ENCODE data around the gene MAP2.

DNA sequence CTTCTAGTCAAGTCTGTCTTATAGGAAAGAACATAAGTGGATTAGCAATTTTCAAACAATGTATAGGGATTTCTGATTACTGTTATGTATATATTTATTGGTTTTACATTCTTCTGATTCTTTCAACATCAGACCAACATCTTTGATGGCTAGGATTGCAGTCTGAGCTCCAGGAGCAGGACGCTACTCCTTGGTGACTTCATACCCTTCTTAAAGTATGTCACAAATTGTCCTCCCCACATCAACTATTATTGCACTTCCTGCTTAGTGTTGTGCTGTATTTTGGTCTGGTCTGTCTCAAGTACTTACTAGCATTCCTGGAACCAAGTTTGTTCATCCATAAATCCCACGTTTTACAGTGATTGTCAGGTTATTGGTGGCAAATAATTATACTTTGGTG, 49.0 kb downstream of the MAP2 start:
- TF ChIP-seq POLR2A (IDR thresholded peaks at IDR 0.05; ENCODE audit: low read depth, low read length), result no peak
- TF ChIP-seq POLR2AphosphoS5 (IDR thresholded peaks at IDR 0.05; ENCODE audit: insufficient read depth, low read depth, low read length), result no peak
- no peak for TF ChIP-seq FOS (IDR thresholded peaks at IDR 0.05; ENCODE audit: borderline replicate concordance, insufficient read depth, low read length)
- TF ChIP-seq EZH2 (IDR thresholded peaks at IDR 0.05; ENCODE audit: borderline replicate concordance, low read depth, low read length, severe bottlenecking), result no peak
- TF ChIP-seq, protein P1, sequence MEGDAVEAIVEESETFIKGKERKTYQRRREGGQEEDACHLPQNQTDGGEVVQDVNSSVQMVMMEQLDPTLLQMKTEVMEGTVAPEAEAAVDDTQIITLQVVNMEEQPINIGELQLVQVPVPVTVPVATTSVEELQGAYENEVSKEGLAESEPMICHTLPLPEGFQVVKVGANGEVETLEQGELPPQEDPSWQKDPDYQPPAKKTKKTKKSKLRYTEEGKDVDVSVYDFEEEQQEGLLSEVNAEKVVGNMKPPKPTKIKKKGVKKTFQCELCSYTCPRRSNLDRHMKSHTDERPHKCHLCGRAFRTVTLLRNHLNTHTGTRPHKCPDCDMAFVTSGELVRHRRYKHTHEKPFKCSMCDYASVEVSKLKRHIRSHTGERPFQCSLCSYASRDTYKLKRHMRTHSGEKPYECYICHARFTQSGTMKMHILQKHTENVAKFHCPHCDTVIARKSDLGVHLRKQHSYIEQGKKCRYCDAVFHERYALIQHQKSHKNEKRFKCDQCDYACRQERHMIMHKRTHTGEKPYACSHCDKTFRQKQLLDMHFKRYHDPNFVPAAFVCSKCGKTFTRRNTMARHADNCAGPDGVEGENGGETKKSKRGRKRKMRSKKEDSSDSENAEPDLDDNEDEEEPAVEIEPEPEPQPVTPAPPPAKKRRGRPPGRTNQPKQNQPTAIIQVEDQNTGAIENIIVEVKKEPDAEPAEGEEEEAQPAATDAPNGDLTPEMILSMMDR (IDR thresholded peaks at IDR 0.05; ENCODE audit: extremely low read depth in 1 of 2, insufficient read depth in 1 of 2, low read depth in 1 of 2, low read length in 2 of 2), result no peak
- no peak for TF ChIP-seq JUN (IDR thresholded peaks at IDR 0.05; ENCODE audit: borderline replicate concordance, insufficient read depth, insufficient read length, low read depth)

Measured in endothelial cell of umbilical vein (primary cell).